Endometrial microvascular endothelial cells (primary cell): Measurements from ENCODE around the gene PLPP3. TPM values are rescaled to one million over a fixed set of nuclear protein-coding genes. Genes with fewer than 3 reads are reported as not detected.
"Not testable (repeated sequence)": the region's sequence is repeated elsewhere in the genome, so short reads cannot be mapped to it uniquely, and the experiment has no call there.

Experiments used
- in situ Hi-C: cut with HindIII; loops from 2 replicates; pipeline ENCODE4 v1.10.0; 2017; ENCODE audit warnings: low sequenced_read_pairs, low pct_unique_long_range_greater_than_20kb; ENCODE audit errors: inconsistent ontology term
- total RNA-seq: library from RNA; depleted of rRNA; stranded (reverse); fragments of >200 nt; gene quantifications from one replicate; pipeline ENCODE4 v1.2.3, GENCODE V29; 2015; ENCODE audit errors: inconsistent ontology term

PLPP3 gene
- total RNA-seq = 14.1 TPM

GRCh38 chr1:56578963-56579875 is at the start of gene PLPP3:
Gene PLPP3, minus strand, starts transcription at chr1:56579563. Its CDS starts 547 bp downstream, at chr1:56579016.
- in situ Hi-C loops = no loop called here

- in situ Hi-C loops = no loop called here
These were observed 48.3 kb upstream of the PLPP3 start for GRCh38 chr1:56627636-56628039.

- in situ Hi-C loops = no loop called here
These were observed 47.8 kb upstream of the PLPP3 start for GRCh38 chr1:56627019-56627635.

GRCh38 chr1:56626546-56626945 is 47.2 kb upstream of the PLPP3 start:
- in situ Hi-C loops = no loop called here

GRCh38 chr1:56625819-56626440 is 46.6 kb upstream of the PLPP3 start:
- in situ Hi-C loops = no loop called here

- in situ Hi-C loops = no loop called here
These were observed 37.8 kb upstream of the PLPP3 start for GRCh38 chr1:56617141-56617540.

GRCh38 chr1:56610770-56611169 is 31.4 kb upstream of the PLPP3 start:
- in situ Hi-C loops = not testable (repeated sequence)

- in situ Hi-C loops = not testable (repeated sequence)
These were observed 30.7 kb upstream of the PLPP3 start for GRCh38 chr1:56610097-56610496.

GRCh38 chr1:56595397-56596191 is 16.2 kb upstream of the PLPP3 start:
- in situ Hi-C loops = not testable (repeated sequence)

- in situ Hi-C loops = no loop called here
These were observed 12.5 kb upstream of the PLPP3 start for GRCh38 chr1:56591909-56592308.

- in situ Hi-C loops = no loop called here
These were observed 11.2 kb upstream of the PLPP3 start for GRCh38 chr1:56590520-56591011.

- in situ Hi-C loops = no loop called here
These were observed 10.0 kb upstream of the PLPP3 start for GRCh38 chr1:56589369-56589768.

- in situ Hi-C loops = no loop called here
These were observed 7.1 kb upstream of the PLPP3 start for GRCh38 chr1:56586502-56586901.

- in situ Hi-C loops = no loop called here
These were observed 6.6 kb upstream of the PLPP3 start for GRCh38 chr1:56585985-56586384.

GRCh38 chr1:56584910-56585528 is 5.7 kb upstream of the PLPP3 start:
- in situ Hi-C loops = no loop called here

- in situ Hi-C loops = no loop called here
These were observed 4.7 kb upstream of the PLPP3 start for GRCh38 chr1:56583957-56584468.

- in situ Hi-C loops = no loop called here
These were observed 1.4 kb upstream of the PLPP3 start for GRCh38 chr1:56580771-56581170.
